SK-N-SH (cell line): ENCODE data around the gene ARV1. TPM values are rescaled to one million over a fixed set of nuclear protein-coding genes. Genes with fewer than 3 reads are reported as not detected.

ENCODE experiments used
- CTCF ChIA-PET: fragments of 300-600, 350-600 bp; formaldehyde crosslinking; extraction: SDS; loops from one replicate; lab custom pipeline; 2021; lab: Yijun Ruan, JAX
- POLR2A ChIA-PET: fragments of 350-600 bp; sonication (Branson Sonifier 250); formaldehyde crosslinking; extraction: SDS; loops from one replicate; lab custom pipeline; 2020; ENCODE audit warnings: antibody characterized with exemption, inconsistent platforms; lab: Yijun Ruan, JAX
- DNase-seq: peaks from one replicate; pipeline ENCODE4 v3.0.0; 2012
- H2AFZ ChIP-seq: fragments of 200-600 bp; sonication (generic); 2 replicates; pipeline ENCODE4 v1.8.1; 2016; ENCODE audit warnings: antibody characterized with exemption, mild to moderate bottlenecking, low read depth
- H3F3A ChIP-seq: fragments of 200-600 bp; sonication (generic); replicated peaks from 2 replicates; pipeline ENCODE3; 2016; ENCODE audit warnings: antibody characterized with exemption, mild to moderate bottlenecking; ENCODE audit not compliant: insufficient read depth
- H3K27ac ChIP-seq, 2 experiments: fragments of 200-500 bp in 1 of 2; fragments of 200-600 bp in 1 of 2; sonication (Bioruptor generic) in 1 of 2; sonication (generic), shearing (Covaris generic) in 1 of 2; 2 replicates each; pipeline versions ENCODE4 v1.5.1 to v1.6.1; 2014 to 2016; ENCODE audit warnings: low read depth in 2 of 2, inconsistent platforms in 1 of 2, low read length in 1 of 2, mild to moderate bottlenecking in 1 of 2, mixed read lengths in 1 of 2
- H3K27me3 ChIP-seq: fragments of 200-600 bp; sonication (generic), shearing (Covaris generic); 2 replicates; pipeline ENCODE4 v1.6.1; 2016; ENCODE audit warnings: mixed run types; ENCODE audit not compliant: insufficient read depth
- H3K36me3 ChIP-seq, 2 experiments: fragments of 200-500 bp in 1 of 2; fragments of 200-600 bp in 1 of 2; sonication (Bioruptor generic) in 1 of 2; sonication (generic) in 1 of 2; replicated peaks in 1 of 2; 2 replicates each; pipeline versions ENCODE3 to v1.5.1; 2014 to 2016; ENCODE audit warnings: low read length in 1 of 2, mild to moderate bottlenecking in 1 of 2; ENCODE audit not compliant: insufficient read depth in 2 of 2, control insufficient read depth in 1 of 2
- H3K4me1 ChIP-seq, 2 experiments: fragments of 200-500 bp in 1 of 2; fragments of 200-600 bp in 1 of 2; sonication (Bioruptor generic) in 1 of 2; sonication (generic), shearing (Covaris generic) in 1 of 2; 2 replicates each; pipeline versions ENCODE4 v1.5.1 to v1.6.1; 2014 to 2016; ENCODE audit warnings: low read depth in 1 of 2, low read length in 1 of 2, mixed run types in 1 of 2; ENCODE audit not compliant: insufficient read depth in 2 of 2, control insufficient read depth in 1 of 2
- H3K4me2 ChIP-seq: fragments of 200-600 bp; sonication (generic), shearing (Covaris generic); 2 replicates; pipeline ENCODE4 v1.6.1; 2017; ENCODE audit warnings: mixed run types
- H3K4me3 ChIP-seq, 2 experiments: fragments of 200-500 bp in 1 of 2; fragments of 200-600 bp in 1 of 2; sonication (Bioruptor generic) in 1 of 2; sonication (generic), shearing (Covaris generic) in 1 of 2; 2 replicates each; pipeline versions ENCODE4 v1.5.1 to v1.8.1; 2014 to 2016; ENCODE audit warnings: low read depth in 2 of 2, inconsistent platforms in 1 of 2, low read length in 1 of 2, mild to moderate bottlenecking in 1 of 2, mixed read lengths in 1 of 2, moderate library complexity in 1 of 2
- H3K79me2 ChIP-seq: fragments of 200-600 bp; sonication (generic); 2 replicates; pipeline ENCODE4 v1.8.1; 2017; ENCODE audit warnings: mild to moderate bottlenecking; ENCODE audit not compliant: insufficient read depth
- H3K9ac ChIP-seq: fragments of 200-600 bp; sonication (generic); 2 replicates; pipeline ENCODE4 v1.6.1; 2017; ENCODE audit warnings: mixed run types
- H3K9me2 ChIP-seq: fragments of 200-600 bp; sonication (generic); 2 replicates; pipeline ENCODE4 v1.6.1; 2017; ENCODE audit warnings: mixed run types
- H3K9me3 ChIP-seq: fragments of 200-600 bp; sonication (generic); 2 replicates; pipeline ENCODE4 v1.6.1; 2017; ENCODE audit warnings: mixed run types, mild to moderate bottlenecking, moderate library complexity
- H4K20me1 ChIP-seq: fragments of 200-600 bp; sonication (generic); 2 replicates; pipeline ENCODE4 v1.6.1; 2017; ENCODE audit warnings: mild to moderate bottlenecking, mixed run types; ENCODE audit not compliant: insufficient read depth
- CHD2 ChIP-seq: fragments of 150-350 bp; IDR thresholded peaks from 2 replicates; pipeline ENCODE4 v1.6.1; 2018; ENCODE audit warnings: low read length; ENCODE audit not compliant: partially characterized antibody
- ELF1 ChIP-seq: IDR thresholded peaks from 2 replicates; pipeline ENCODE4 v1.4.0; 2012
- FOSL2 ChIP-seq: IDR thresholded peaks from 2 replicates; pipeline ENCODE4 v1.4.0; 2012; ENCODE audit warnings: low read depth, mild to moderate bottlenecking, moderate library complexity, borderline replicate concordance
- FOXM1 ChIP-seq: IDR thresholded peaks from 2 replicates; pipeline ENCODE4 v1.4.0; 2012; ENCODE audit warnings: low read depth, mild to moderate bottlenecking
- GABPA ChIP-seq: IDR thresholded peaks from 2 replicates; pipeline ENCODE4 v1.4.0; 2012; ENCODE audit warnings: low read depth, mild to moderate bottlenecking
- GATA2 ChIP-seq: sonication (generic); formaldehyde crosslinking; IDR thresholded peaks from 2 replicates; pipeline ENCODE4 v1.5.0; 2020; ENCODE audit warnings: mild to moderate bottlenecking, missing genetic modification reagents
- JUND ChIP-seq: IDR thresholded peaks from 2 replicates; pipeline ENCODE4 v1.4.0; 2012
- MEF2A ChIP-seq: IDR thresholded peaks from 2 replicates; pipeline ENCODE4 v1.4.0; 2012; ENCODE audit warnings: low read depth, borderline replicate concordance
- MXI1 ChIP-seq: IDR thresholded peaks from 2 replicates; pipeline ENCODE4 v1.6.1; 2012; ENCODE audit warnings: mild to moderate bottlenecking, low read depth, low read length, improper control_type of control experiment
- NFIC ChIP-seq: IDR thresholded peaks from 2 replicates; pipeline ENCODE4 v1.4.0; 2012; ENCODE audit warnings: borderline replicate concordance
- NRF1 ChIP-seq: IDR thresholded peaks from 2 replicates; pipeline ENCODE4 v1.6.1; 2012; ENCODE audit warnings: low read depth, mild to moderate bottlenecking, low read length
- POLR2AphosphoS5 ChIP-seq: IDR thresholded peaks from 2 replicates; pipeline ENCODE4 v1.6.1; 2012; ENCODE audit warnings: low read depth, low read length
- RAD21 ChIP-seq: IDR thresholded peaks from 2 replicates; pipeline ENCODE4 v1.6.1; 2012; ENCODE audit warnings: mild to moderate bottlenecking, low read length
- RCOR1 ChIP-seq: fragments of 150-350 bp; IDR thresholded peaks from 2 replicates; pipeline ENCODE4 v1.6.1; 2017; ENCODE audit warnings: antibody characterized with exemption, low read length
- TAF1 ChIP-seq: IDR thresholded peaks from 2 replicates; pipeline ENCODE4 v1.6.1; 2012; ENCODE audit warnings: low read depth, mild to moderate bottlenecking, low read length, moderate library complexity, borderline replicate concordance
- TCF12 ChIP-seq: IDR thresholded peaks from 2 replicates; pipeline ENCODE4 v1.4.0; 2012
- TEAD4 ChIP-seq: IDR thresholded peaks from 2 replicates; pipeline ENCODE4 v1.4.0; 2012; ENCODE audit warnings: mild to moderate bottlenecking, borderline replicate concordance; ENCODE audit not compliant: insufficient read depth
- WGBS: methylation state at CpG from one replicate; pipeline ENCODE4 v1.1.6; 2017; ENCODE audit warnings: low lambda C conversion rate; 5-methylcytosine and 5-hydroxymethylcytosine counted together
- polyA plus RNA-seq, 3 experiments: library from polyadenylated mRNA; depleted of rRNA; stranded (reverse); fragments of >200 nt; gene quantifications; 2 replicates each; pipeline ENCODE4 v1.2.3, GENCODE V29; 2012
- TF ChIP-seq, protein P1 (sequence below): fragments of 200-600 bp; sonication (generic); IDR thresholded peaks from 2 replicates; pipeline ENCODE4 v1.6.1; 2017; ENCODE audit warnings: antibody characterized with exemption, mild to moderate bottlenecking, moderate library complexity
- TF ChIP-seq, protein P2 (sequence below): IDR thresholded peaks from 2 replicates; pipeline ENCODE4 v1.4.0; 2012; ENCODE audit warnings: low read depth, borderline replicate concordance
- TF ChIP-seq, protein P3 (sequence below): fragments of 150-350 bp; IDR thresholded peaks from 2 replicates; pipeline ENCODE4 v1.6.1; 2017; ENCODE audit warnings: antibody characterized with exemption, low read length, low read depth, borderline replicate concordance
- TF ChIP-seq, protein P4 (sequence below): IDR thresholded peaks from 2 replicates; pipeline ENCODE4 v1.4.0; 2012; ENCODE audit warnings: low read depth, borderline replicate concordance
- TF ChIP-seq, protein P5 (sequence below): fragments of 150-350 bp; IDR thresholded peaks from 2 replicates; pipeline ENCODE4 v1.6.1; 2016; ENCODE audit warnings: mild to moderate bottlenecking, low read depth, low read length

ARV1 gene
- polyA plus RNA-seq, 1 of the 3 experiments (the other 2 are of a cell fraction): 26.7 TPM

DNA sequence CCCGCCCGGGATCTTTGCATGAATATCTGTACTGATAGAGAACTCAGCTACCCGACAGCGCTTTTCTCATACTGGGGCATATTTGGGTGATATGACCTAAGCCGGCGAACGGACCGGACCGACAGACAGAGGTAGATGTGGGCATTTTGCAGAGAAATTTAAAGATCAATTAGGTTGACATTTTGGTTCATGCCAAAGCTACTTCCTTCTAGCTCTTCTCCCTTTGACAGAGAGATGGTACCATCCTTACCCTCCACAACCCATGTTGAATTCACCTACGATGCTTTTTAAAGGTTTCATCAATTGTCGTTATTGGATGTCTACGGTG, 459 bp downstream of the ARV1 start:
- Histone ChIP-seq H3K4me3 (peak overlapping the region; percentile 85 to 92), H3K9me3 (no peaks in the 10 kb centered on the region), H3K27ac (peak overlapping the region in 1 of 2 experiments; percentile 76; a peak in 3 of 4 replicates), H3K79me2 (peaks cover 48% of the 10 kb centered on the region), H3K4me1 (peaks cover 0 to 13% of the 10 kb centered on the region in 2 experiments; a peak in 3 of 4 replicates), H3K4me2 (peak overlapping the region; percentile 73), H3K9me2 (no peaks in the 10 kb centered on the region), H3K27me3 (no peaks in the 10 kb centered on the region), H2AFZ (peak overlapping the region; percentile 92), H3F3A (no peaks in the 10 kb centered on the region), H4K20me1 (no peaks in the 10 kb centered on the region), H3K9ac (peak overlapping the region; percentile 64), H3K36me3 (peaks cover 6 to 26% of the 10 kb centered on the region in 2 experiments)
- TF ChIP-seq, protein P1, sequence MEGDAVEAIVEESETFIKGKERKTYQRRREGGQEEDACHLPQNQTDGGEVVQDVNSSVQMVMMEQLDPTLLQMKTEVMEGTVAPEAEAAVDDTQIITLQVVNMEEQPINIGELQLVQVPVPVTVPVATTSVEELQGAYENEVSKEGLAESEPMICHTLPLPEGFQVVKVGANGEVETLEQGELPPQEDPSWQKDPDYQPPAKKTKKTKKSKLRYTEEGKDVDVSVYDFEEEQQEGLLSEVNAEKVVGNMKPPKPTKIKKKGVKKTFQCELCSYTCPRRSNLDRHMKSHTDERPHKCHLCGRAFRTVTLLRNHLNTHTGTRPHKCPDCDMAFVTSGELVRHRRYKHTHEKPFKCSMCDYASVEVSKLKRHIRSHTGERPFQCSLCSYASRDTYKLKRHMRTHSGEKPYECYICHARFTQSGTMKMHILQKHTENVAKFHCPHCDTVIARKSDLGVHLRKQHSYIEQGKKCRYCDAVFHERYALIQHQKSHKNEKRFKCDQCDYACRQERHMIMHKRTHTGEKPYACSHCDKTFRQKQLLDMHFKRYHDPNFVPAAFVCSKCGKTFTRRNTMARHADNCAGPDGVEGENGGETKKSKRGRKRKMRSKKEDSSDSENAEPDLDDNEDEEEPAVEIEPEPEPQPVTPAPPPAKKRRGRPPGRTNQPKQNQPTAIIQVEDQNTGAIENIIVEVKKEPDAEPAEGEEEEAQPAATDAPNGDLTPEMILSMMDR: no peak
- TF ChIP-seq POLR2AphosphoS5 (no peak), RAD21 (no peak), MEF2A (no peak), FOSL2 (no peak), FOXM1 (no peak), CHD2 (no peak), RCOR1 (no peak), JUND (no peak)
- TF ChIP-seq, protein P2, sequence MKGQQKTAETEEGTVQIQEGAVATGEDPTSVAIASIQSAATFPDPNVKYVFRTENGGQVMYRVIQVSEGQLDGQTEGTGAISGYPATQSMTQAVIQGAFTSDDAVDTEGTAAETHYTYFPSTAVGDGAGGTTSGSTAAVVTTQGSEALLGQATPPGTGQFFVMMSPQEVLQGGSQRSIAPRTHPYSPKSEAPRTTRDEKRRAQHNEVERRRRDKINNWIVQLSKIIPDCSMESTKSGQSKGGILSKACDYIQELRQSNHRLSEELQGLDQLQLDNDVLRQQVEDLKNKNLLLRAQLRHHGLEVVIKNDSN: no peak
- TF ChIP-seq, protein P3, sequence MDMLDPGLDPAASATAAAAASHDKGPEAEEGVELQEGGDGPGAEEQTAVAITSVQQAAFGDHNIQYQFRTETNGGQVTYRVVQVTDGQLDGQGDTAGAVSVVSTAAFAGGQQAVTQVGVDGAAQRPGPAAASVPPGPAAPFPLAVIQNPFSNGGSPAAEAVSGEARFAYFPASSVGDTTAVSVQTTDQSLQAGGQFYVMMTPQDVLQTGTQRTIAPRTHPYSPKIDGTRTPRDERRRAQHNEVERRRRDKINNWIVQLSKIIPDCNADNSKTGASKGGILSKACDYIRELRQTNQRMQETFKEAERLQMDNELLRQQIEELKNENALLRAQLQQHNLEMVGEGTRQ: no peak
- ChIA-PET POLR2A (interaction anchor here (1.2 kb wide), 1 partner anchor 236 kb away, joined by 3 read pairs; no protein-coding TSS in a partner anchor), CTCF (interaction anchor here (0.7 to 1.8 kb wide), 12 partner anchors 9 to 337 kb away, joined by 3 to 7 read pairs (median 4); partner anchors contain the start of gene COG2)
- DNase-seq: no peak
- WGBS: 5% methylated on average over 12 of the region's 12 CpGs

DNA sequence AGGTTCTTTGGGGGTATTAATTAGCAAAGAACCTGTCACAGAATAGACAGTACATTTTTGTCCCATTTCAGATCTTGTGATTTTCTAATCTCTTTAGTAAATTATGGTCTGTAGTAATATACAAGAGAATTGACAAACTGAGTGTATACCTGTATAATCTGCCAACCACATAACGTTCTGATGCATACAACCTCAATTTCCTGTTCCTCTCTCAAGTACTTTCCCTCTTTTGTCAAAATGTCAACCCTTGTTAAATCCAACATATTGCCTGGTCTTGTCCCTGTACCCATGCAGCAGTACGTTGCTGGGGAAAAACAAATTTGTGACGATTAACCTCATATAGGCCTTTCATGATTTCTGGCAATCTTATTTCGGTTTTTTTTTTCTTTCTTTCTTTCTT, 1.1 kb downstream of the ARV1 start:
- peaks cover 0 to 13% of the 10 kb centered on the region in 2 experiments; a peak in 3 of 4 replicates for H3K4me1 ChIP-seq
- H3K4me2 ChIP-seq: peak overlapping the region; percentile 73
- H3K27me3 ChIP-seq: no peaks in the 10 kb centered on the region
- peak overlapping the region; percentile 92; the same call in 1 of the 2 replicates for H2AFZ ChIP-seq
- DNase-seq: no peak
- ChIA-PET POLR2A (no interaction called here), CTCF (interaction anchor here (0.7 to 1.8 kb wide), 6 partner anchors 9 to 234 kb away, joined by 3 to 6 read pairs (median 4); no protein-coding TSS in a partner anchor)
- 76% methylated on average over 4 of the region's 4 CpGs for WGBS
- peak overlapping the region; percentile 85 to 92; a peak in 3 of 4 replicates for H3K4me3 ChIP-seq
- no peaks in the 10 kb centered on the region for H3F3A ChIP-seq
- H3K79me2 ChIP-seq: peaks cover 48% of the 10 kb centered on the region
- H3K9me3 ChIP-seq: no peaks in the 10 kb centered on the region
- H4K20me1 ChIP-seq: no peaks in the 10 kb centered on the region
- H3K27ac ChIP-seq: no peak overlapping the region
- H3K36me3 ChIP-seq: peaks cover 6 to 26% of the 10 kb centered on the region in 2 experiments
- no peaks in the 10 kb centered on the region for H3K9me2 ChIP-seq
- H3K9ac ChIP-seq: peak overlapping the region; percentile 64; the same call in 1 of the 2 replicates
- no peak for TF ChIP-seq TCF12
- no peak for TF ChIP-seq POLR2AphosphoS5
- no peak for TF ChIP-seq NRF1
- TF ChIP-seq TAF1: no peak
- TF ChIP-seq, protein P4, sequence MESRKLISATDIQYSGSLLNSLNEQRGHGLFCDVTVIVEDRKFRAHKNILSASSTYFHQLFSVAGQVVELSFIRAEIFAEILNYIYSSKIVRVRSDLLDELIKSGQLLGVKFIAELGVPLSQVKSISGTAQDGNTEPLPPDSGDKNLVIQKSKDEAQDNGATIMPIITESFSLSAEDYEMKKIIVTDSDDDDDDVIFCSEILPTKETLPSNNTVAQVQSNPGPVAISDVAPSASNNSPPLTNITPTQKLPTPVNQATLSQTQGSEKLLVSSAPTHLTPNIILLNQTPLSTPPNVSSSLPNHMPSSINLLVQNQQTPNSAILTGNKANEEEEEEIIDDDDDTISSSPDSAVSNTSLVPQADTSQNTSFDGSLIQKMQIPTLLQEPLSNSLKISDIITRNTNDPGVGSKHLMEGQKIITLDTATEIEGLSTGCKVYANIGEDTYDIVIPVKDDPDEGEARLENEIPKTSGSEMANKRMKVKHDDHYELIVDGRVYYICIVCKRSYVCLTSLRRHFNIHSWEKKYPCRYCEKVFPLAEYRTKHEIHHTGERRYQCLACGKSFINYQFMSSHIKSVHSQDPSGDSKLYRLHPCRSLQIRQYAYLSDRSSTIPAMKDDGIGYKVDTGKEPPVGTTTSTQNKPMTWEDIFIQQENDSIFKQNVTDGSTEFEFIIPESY: no peak
- TF ChIP-seq, protein P5, sequence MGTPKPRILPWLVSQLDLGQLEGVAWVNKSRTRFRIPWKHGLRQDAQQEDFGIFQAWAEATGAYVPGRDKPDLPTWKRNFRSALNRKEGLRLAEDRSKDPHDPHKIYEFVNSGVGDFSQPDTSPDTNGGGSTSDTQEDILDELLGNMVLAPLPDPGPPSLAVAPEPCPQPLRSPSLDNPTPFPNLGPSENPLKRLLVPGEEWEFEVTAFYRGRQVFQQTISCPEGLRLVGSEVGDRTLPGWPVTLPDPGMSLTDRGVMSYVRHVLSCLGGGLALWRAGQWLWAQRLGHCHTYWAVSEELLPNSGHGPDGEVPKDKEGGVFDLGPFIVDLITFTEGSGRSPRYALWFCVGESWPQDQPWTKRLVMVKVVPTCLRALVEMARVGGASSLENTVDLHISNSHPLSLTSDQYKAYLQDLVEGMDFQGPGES: no peak
- no peak for TF ChIP-seq GABPA
- TF ChIP-seq TEAD4: no peak
- TF ChIP-seq NFIC: no peak
- no peak for TF ChIP-seq ELF1
- TF ChIP-seq MXI1: no peak
- TF ChIP-seq GATA2 (CRISPR knock-in tag): no peak
